Breast epithelium (tissue), 4 donors: ENCODE measurements around the gene CPEB2. TPM values are rescaled to one million over a fixed set of nuclear protein-coding genes. Genes with fewer than 3 reads are reported as not detected.

Experiments used
- DNase-seq, 2 donors: peaks; one replicate each; pipeline ENCODE4 v3.0.0-alpha.2; 2019; ENCODE audit warnings: low spot score in 2 of 2
- H3K27ac ChIP-seq, 2 donors: fragments of 200-600 bp; sonication (generic) in 1 of 2; one replicate each; pipeline ENCODE4 v1.5.1; 2016 to 2019; ENCODE audit warnings: mild to moderate bottlenecking in 1 of 2
- H3K27me3 ChIP-seq, 2 donors: fragments of 200-600 bp; sonication (generic) in 1 of 2; one replicate each; pipeline versions ENCODE4 v1.5.1 to v1.6.0; 2017 to 2019; ENCODE audit warnings: control low read depth in 1 of 2, mild to moderate bottlenecking in 1 of 2
- H3K36me3 ChIP-seq: fragments of 200-600 bp; one replicate; pipeline ENCODE4 v1.5.1; 2019
- H3K4me1 ChIP-seq, 2 donors: fragments of 200-600 bp; sonication (generic); one replicate each; pipeline ENCODE4 v1.5.1; 2016 to 2019; ENCODE audit warnings: control low read depth in 1 of 2
- H3K4me3 ChIP-seq, 3 donors: fragments of 200-600 bp; sonication (generic); 1 replicate in 2 of 3; 2 replicates in 1 of 3; pipeline ENCODE4 v1.5.1; 2016 to 2019; ENCODE audit warnings: mild to moderate bottlenecking in 3 of 3, moderate library complexity in 2 of 3
- H3K9me3 ChIP-seq, 2 donors: fragments of 200-600 bp; sonication (generic) in 1 of 2; one replicate each; pipeline ENCODE4 v1.5.1; 2016 to 2019; ENCODE audit warnings: control low read depth in 1 of 2
- CTCF ChIP-seq, 3 donors: fragments of 450-650 bp; IDR thresholded peaks; one replicate each; pipeline ENCODE4 v1.5.1; 2016 to 2017; ENCODE audit warnings: antibody characterized with exemption in 3 of 3, mild to moderate bottlenecking in 3 of 3, moderate library complexity in 3 of 3
- POLR2A ChIP-seq: fragments of 450-650 bp; IDR thresholded peaks from one replicate; pipeline ENCODE4 v1.6.1; 2016; ENCODE audit warnings: antibody characterized with exemption, mild to moderate bottlenecking, moderate library complexity
- POLR2AphosphoS5 ChIP-seq, 3 donors: sonication (generic); formaldehyde crosslinking; IDR thresholded peaks; one replicate each; pipeline ENCODE4 v1.6.1; 2017; ENCODE audit warnings: antibody characterized with exemption in 3 of 3
- intact Hi-C: fragments of 100-400 bp; cut with DNase I; formaldehyde crosslinking; loops from one replicate; pipeline ENCODE4 v1.15.1; 2023; ENCODE audit warnings: low total_unique reads
- total RNA-seq, 3 donors: library from RNA; depleted of rRNA; stranded (reverse); fragments of >200 nt; gene quantifications; one replicate each; pipeline ENCODE4 v1.1.0, GENCODE V29; 2016

Gene CPEB2
- total RNA-seq, 3 donors from 2014 or later, result 16.7 to 33.4 (median 26.4) TPM

DNA sequence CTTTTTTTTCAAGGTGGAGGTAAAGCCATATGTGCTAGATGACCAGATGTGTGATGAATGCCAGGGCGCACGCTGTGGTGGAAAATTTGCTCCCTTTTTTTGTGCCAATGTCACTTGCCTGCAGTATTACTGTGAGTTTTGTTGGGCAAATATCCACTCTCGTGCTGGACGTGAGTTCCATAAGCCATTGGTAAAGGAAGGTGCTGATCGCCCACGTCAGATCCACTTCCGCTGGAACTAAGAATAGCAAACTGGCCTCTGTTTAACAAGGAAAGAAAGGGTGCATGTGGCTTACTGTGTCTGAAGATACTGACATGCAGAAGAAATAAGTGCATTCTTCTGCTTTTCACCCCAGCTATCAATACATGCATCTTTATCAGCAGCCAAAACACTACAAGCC, 63.9 kb downstream of the CPEB2 start:
- H3K27ac ChIP-seq, result no peak overlapping the region
- H3K4me1 ChIP-seq, result no peaks in the 10 kb centered on the region
- H3K9me3 ChIP-seq, result no peaks in the 10 kb centered on the region
- H3K27me3 ChIP-seq, result no peaks in the 10 kb centered on the region
- TF ChIP-seq POLR2AphosphoS5 (IDR thresholded peaks at IDR 0.05) (no peak), CTCF (IDR thresholded peaks at IDR 0.05) (no peak), POLR2A (no peak)
- intact Hi-C loops, result no loop called here
- H3K4me3 ChIP-seq, result no peak overlapping the region
- DNase-seq, result no peak
- no peaks in the 10 kb centered on the region for H3K36me3 ChIP-seq

DNA sequence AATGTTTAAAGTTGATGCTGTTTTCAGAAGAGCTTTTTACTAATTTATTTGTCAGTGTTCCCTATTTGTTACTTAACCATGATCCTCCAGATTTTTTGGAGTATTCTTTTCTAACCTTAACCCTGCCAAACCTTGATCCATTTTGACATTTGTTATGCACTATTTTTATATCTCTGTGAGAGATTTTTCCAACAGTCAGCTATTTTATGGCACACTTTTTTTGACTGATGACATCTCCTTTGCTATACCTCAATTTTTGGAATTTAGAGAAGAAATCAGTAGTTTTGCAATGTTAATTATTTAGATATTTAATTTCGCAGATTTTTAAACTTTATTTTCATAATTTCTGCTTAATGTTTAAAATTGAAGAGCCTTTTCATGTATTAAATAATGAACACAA, 66.0 kb downstream of the CPEB2 start:
- H3K4me1 ChIP-seq, result no peaks in the 10 kb centered on the region
- DNase-seq, result no peak
- H3K9me3 ChIP-seq, result no peaks in the 10 kb centered on the region
- no peaks in the 10 kb centered on the region for H3K36me3 ChIP-seq
- intact Hi-C loops, result no loop called here
- H3K27me3 ChIP-seq, result no peaks in the 10 kb centered on the region
- TF ChIP-seq CTCF (IDR thresholded peaks at IDR 0.05) (no peak), POLR2A (no peak), POLR2AphosphoS5 (IDR thresholded peaks at IDR 0.05) (no peak)
- H3K27ac ChIP-seq, result no peak overlapping the region
- no peak overlapping the region for H3K4me3 ChIP-seq

DNA sequence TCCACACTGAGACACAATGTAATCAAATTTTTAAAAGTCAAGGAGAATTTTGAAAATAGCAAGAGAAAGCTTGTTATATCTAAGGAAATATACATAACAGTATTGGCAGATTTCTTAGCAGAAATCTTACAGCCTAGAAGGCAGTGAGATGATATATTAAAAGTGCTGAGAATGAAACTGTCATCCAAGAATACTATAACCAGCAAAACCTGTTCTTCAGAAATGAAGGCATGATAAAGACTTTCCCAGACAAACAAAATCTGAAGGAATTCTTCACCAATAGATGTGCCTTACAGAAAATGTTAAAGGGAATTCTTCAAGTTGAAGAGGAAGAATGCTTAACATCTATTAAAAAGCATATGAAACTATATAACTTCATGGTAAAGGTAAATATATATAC, 73.6 kb downstream of the CPEB2 start:
- intact Hi-C loops, result no loop called here
- Histone ChIP-seq H3K4me3 (no peak overlapping the region), H3K27me3 (no peaks in the 10 kb centered on the region), H3K9me3 (peaks cover 0 to 25% of the 10 kb centered on the region in 2 donors), H3K36me3 (no peaks in the 10 kb centered on the region), H3K27ac (no peak overlapping the region), H3K4me1 (no peaks in the 10 kb centered on the region)
- no peak for DNase-seq
- TF ChIP-seq POLR2A (no peak), POLR2AphosphoS5 (IDR thresholded peaks at IDR 0.05) (no peak), CTCF (IDR thresholded peaks at IDR 0.05) (no peak)

DNA sequence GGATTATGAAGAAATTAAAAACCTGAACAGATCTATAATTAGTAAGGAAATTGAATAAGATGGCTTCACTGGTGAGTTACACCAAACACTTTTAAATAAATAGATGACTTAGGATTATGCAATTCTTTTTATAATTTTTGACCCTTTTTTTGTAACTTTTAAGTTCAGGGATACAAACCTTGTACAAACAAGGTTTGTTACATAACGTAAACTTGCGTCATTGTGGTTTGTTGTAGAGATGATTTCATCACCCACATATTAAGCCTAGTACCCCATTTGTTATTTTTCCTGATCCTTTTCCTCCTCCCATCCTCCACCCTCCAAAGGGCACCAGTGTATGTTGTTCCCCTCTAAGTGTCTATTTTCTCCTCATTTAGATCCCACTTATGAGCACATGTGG, 75.7 kb downstream of the CPEB2 start:
- DNase-seq, result no peak
- Histone ChIP-seq H3K36me3 (no peaks in the 10 kb centered on the region), H3K27me3 (no peaks in the 10 kb centered on the region), H3K27ac (no peak overlapping the region), H3K4me1 (no peaks in the 10 kb centered on the region), H3K9me3 (peaks cover 0 to 25% of the 10 kb centered on the region in 2 donors), H3K4me3 (no peak overlapping the region)
- intact Hi-C loops, result no loop called here
- TF ChIP-seq POLR2AphosphoS5 (IDR thresholded peaks at IDR 0.05), result no peak
- no peak for TF ChIP-seq POLR2A
- no peak for TF ChIP-seq CTCF (IDR thresholded peaks at IDR 0.05)

GRCh38 chr4:15078682-15079642, 76.7 kb downstream of the CPEB2 start:
- no peaks in the 10 kb centered on the region for H3K4me1 ChIP-seq
- H3K27ac ChIP-seq, result no peak overlapping the region
- TF ChIP-seq POLR2AphosphoS5 (IDR thresholded peaks at IDR 0.05) (no peak), POLR2A (no peak), CTCF (IDR thresholded peaks at IDR 0.05) (no peak)
- peaks cover 0 to 25% of the 10 kb centered on the region in 2 donors for H3K9me3 ChIP-seq
- intact Hi-C loops, result no loop called here
- H3K36me3 ChIP-seq, result no peaks in the 10 kb centered on the region
- no peak for DNase-seq
- no peak overlapping the region for H3K4me3 ChIP-seq
- no peaks in the 10 kb centered on the region for H3K27me3 ChIP-seq
